ENCODE data around the gene MYH10.
A peak's percentile ranks its signal among the peaks of the same experiment; 100 is the strongest.

The MYH10 gene

DNA sequence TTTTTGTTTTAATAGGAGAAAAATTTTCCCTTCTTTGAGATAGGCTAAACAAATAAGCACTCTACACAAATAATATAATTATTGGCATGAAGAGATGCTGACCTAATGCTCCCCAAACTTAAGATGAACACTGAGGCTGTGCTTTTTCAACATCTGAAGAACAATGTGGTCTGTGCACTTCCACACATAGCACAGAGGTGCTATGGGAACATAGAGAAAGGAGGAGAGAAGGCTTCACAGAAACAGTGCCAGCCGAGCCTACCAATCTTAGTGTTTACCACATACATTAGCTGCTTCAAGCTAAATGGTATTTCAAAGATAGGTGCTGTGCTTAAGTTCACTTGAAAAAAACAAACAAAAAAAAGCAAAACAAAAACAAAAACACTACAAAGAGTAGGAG lies 72.4 kb downstream of the MYH10 start:
- H3K4me3 ChIP-seq (ENCODE audit: low read depth, low read length), result no peak overlapping the region
- H3K27me3 ChIP-seq (ENCODE audit: insufficient read depth, low read depth, severe bottlenecking), result no peaks in the 10 kb centered on the region
- no peaks in the 10 kb centered on the region for H3K9me3 ChIP-seq (ENCODE audit: severe bottlenecking)
- H3K27ac ChIP-seq, result no peak overlapping the region
- TF ChIP-seq, protein P1, sequence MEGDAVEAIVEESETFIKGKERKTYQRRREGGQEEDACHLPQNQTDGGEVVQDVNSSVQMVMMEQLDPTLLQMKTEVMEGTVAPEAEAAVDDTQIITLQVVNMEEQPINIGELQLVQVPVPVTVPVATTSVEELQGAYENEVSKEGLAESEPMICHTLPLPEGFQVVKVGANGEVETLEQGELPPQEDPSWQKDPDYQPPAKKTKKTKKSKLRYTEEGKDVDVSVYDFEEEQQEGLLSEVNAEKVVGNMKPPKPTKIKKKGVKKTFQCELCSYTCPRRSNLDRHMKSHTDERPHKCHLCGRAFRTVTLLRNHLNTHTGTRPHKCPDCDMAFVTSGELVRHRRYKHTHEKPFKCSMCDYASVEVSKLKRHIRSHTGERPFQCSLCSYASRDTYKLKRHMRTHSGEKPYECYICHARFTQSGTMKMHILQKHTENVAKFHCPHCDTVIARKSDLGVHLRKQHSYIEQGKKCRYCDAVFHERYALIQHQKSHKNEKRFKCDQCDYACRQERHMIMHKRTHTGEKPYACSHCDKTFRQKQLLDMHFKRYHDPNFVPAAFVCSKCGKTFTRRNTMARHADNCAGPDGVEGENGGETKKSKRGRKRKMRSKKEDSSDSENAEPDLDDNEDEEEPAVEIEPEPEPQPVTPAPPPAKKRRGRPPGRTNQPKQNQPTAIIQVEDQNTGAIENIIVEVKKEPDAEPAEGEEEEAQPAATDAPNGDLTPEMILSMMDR (IDR thresholded peaks at IDR 0.05; ENCODE audit: low read depth, low read length), result no peak
- H3K36me3 ChIP-seq, result peaks cover 32% of the 10 kb centered on the region
- no peak for DNase-seq

DNA sequence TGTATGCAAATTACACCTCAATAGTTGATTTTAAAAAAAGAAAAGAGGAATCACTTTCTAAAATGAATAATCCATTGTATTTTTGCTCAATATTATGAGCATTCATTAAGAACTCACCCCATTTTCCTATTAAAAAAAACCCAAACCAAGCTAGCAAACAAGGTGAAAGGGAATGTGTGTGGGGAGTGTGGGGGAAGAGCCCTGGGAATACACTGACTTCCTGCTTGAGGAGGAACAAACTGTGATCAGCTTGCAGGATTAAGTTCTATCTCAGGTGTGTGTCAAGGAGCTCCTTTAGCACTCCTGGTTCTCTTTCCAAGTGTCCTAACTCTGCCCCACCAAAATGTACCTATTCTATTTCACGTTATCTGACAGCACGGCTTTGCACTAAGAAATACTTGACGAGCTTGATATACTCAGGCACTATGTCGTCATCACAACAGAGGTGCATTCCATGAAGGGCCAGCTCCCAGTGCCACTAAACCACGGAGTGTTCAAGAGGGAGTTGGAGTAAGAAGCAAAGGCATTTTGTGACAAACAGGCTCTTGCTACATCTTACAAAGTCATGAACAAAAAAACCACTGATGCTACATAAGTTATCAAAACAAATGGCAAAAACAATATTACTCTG lies 73.2 kb downstream of the MYH10 start:
- DNase-seq, result no peak
- Histone ChIP-seq H3K27ac (no peak overlapping the region), H3K4me3 (ENCODE audit: low read depth, low read length) (no peak overlapping the region), H3K27me3 (ENCODE audit: insufficient read depth, low read depth, severe bottlenecking) (no peaks in the 10 kb centered on the region), H3K36me3 (peaks cover 32% of the 10 kb centered on the region), H3K9me3 (ENCODE audit: severe bottlenecking) (no peaks in the 10 kb centered on the region)
- TF ChIP-seq, protein P1 (IDR thresholded peaks at IDR 0.05; ENCODE audit: low read depth, low read length), result no peak

DNA sequence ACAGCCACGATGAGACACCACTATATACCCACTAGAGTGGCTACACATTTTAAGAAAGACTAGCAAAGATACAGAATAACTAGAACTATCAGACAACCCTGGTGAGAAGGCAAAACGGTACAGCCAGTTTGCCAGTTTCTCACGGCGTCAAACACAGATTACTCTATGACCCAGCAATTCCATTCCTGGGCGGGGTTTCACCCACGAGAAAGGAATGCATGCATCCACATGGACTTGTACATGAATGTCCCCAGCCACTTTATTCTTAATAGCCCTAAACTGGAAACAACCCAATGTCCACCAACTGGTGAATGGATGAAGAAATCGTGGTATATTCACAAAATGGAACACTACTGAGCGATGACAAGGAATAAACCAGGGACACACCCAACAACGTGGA lies 74.5 kb downstream of the MYH10 start:
- H3K4me3 ChIP-seq (ENCODE audit: low read depth, low read length), result no peak overlapping the region
- no peak overlapping the region for H3K27ac ChIP-seq
- no peaks in the 10 kb centered on the region for H3K9me3 ChIP-seq (ENCODE audit: severe bottlenecking)
- H3K27me3 ChIP-seq (ENCODE audit: insufficient read depth, low read depth, severe bottlenecking), result no peaks in the 10 kb centered on the region
- TF ChIP-seq, protein P1 (IDR thresholded peaks at IDR 0.05; ENCODE audit: low read depth, low read length), result no peak
- DNase-seq, result no peak
- peaks cover 34% of the 10 kb centered on the region for H3K36me3 ChIP-seq

DNA sequence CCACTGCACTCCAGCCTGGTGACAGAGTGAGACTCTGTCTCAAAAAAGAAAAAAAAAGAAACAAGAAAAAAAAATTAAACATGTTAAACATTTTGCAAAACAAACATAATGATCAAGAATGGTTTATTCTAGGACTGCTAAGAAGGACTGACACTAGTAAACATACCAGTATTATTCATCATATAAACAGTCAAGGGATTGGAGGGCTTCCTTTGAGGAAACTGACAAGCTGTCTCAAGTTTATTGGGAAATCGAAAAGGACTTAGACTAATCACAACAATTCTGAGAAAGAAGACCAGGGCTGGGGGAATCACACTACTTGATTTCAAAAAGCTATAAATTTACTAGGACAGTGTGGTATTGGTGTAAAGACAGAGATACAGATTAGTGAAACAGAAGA lies 75.5 kb downstream of the MYH10 start:
- no peak overlapping the region for H3K4me3 ChIP-seq (ENCODE audit: low read depth, low read length)
- no peaks in the 10 kb centered on the region for H3K27me3 ChIP-seq (ENCODE audit: insufficient read depth, low read depth, severe bottlenecking)
- no peak for DNase-seq
- H3K27ac ChIP-seq, result no peak overlapping the region
- TF ChIP-seq, protein P1 (IDR thresholded peaks at IDR 0.05; ENCODE audit: low read depth, low read length), result no peak
- H3K9me3 ChIP-seq (ENCODE audit: severe bottlenecking), result no peaks in the 10 kb centered on the region
- H3K36me3 ChIP-seq, result peaks cover 25% of the 10 kb centered on the region

DNA sequence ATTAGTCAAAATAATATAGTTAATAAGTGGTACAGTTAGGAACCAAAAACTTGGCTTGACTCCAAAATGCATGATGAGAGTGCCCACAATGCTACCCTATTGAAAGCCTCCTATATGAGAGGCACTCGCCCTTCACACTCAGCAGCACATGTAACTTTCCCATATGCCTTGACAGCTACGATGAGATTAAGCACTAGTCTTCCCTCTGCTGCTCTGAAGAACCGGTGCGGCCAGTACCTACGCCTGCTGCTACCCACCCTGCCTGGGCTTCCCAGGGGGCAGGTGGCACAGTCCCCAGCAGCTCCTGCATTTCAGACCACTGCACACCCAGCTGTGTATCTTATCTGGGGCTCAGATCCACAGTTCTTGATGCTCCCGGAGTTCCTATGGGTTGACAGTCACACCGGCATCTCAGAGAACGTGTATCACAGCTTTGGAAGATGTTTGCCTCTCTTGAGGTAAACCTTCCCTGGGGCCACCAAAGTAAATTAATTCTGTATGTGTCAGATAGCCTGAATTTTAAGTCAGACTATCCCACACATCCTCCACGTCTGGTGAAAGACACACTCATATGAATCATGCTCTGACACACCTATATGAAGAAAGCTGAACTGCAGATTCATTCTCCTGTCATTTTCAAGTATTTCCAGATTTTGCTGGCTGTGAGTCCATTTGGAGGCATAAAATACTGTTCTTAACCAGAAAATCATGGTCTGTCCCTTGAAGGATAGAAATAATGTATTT lies 77.8 kb downstream of the MYH10 start:
- no peaks in the 10 kb centered on the region for H3K9me3 ChIP-seq (ENCODE audit: severe bottlenecking)
- TF ChIP-seq, protein P1 (IDR thresholded peaks at IDR 0.05; ENCODE audit: low read depth, low read length), result no peak
- peak; percentile 61 for DNase-seq
- H3K36me3 ChIP-seq, result peaks cover 34% of the 10 kb centered on the region
- no peak overlapping the region for H3K4me3 ChIP-seq (ENCODE audit: low read depth, low read length)
- H3K27me3 ChIP-seq (ENCODE audit: insufficient read depth, low read depth, severe bottlenecking), result no peaks in the 10 kb centered on the region
- H3K27ac ChIP-seq, result peak overlapping the region; percentile 56

Data from WERI-Rb-1 (cell line).